Umbilical cord (tissue), 2 donors: ENCODE data around the gene PRR5L. TPM values are rescaled to one million over a fixed set of nuclear protein-coding genes. Genes with fewer than 3 reads are reported as not detected.
A peak's percentile ranks its signal among the peaks of the same experiment; 100 is the strongest.

Experiments
- DNase-seq: peaks from one replicate; pipeline ENCODE4 v3.0.0-alpha.2; 2015; ENCODE audit warnings: low spot score
- total RNA-seq: library from RNA; depleted of rRNA; stranded (reverse); fragments of >200 nt; gene quantifications from one replicate; pipeline ENCODE4 v1.2.3, GENCODE V29; 2014; ENCODE audit warnings: low replicate concordance; ENCODE audit not compliant: insufficient read depth

Gene PRR5L
- total RNA-seq, 1 donor from 2014 or later: 46.9 TPM

GRCh38 chr11:36432738-36433137 lies 136.7 kb downstream of the PRR5L start:
- no peak for DNase-seq

DNA sequence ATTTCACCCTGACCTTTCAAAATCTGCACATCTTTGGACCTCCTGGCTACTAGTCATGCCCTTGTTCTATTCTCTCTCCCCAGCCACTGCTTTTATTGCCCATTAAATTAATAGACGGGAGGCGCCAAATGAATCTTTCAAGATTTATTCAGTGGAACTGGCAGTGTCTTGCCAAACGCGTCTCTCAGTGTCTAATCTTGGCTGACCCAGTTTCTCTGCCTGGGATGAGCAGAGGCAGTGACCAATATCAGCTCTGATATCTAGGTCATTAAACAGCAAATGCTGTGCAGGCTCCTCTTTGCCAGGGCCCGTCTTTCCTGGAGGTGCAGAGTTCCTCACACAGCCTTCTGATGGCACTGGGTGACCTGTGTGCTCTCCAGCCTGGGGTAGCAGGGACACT lies 140.0 kb downstream of the PRR5L start:
- DNase-seq: no peak

- DNase-seq: no peak
These were observed 140.5 kb downstream of the PRR5L start for GRCh38 chr11:36436589-36436988.

- no peak for DNase-seq
These were observed 141.3 kb downstream of the PRR5L start for GRCh38 chr11:36437413-36437812.

GRCh38 chr11:36438126-36438525 lies 142.0 kb downstream of the PRR5L start:
- no peak for DNase-seq

GRCh38 chr11:36441610-36442208 lies 145.6 kb downstream of the PRR5L start:
- DNase-seq: no peak

DNA sequence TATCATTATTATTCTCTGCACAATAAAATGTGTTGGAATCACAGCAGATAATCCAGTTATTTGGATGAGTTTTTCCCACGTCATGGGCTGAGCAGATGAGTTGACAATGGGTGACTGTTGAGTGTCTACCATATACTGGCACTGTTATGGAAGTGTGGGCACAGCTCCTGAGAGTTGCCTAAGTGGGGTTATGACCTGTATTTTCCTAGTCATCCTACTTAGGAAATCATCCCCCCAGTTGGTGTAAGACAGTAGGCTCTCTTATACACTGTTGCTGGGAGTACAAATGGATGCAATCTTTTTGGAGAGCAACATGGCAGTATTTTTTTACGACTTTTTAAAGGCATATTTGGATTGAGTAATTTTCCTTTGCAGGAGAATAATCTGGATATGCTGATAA lies 147.6 kb downstream of the PRR5L start:
- DNase-seq: no peak

DNA sequence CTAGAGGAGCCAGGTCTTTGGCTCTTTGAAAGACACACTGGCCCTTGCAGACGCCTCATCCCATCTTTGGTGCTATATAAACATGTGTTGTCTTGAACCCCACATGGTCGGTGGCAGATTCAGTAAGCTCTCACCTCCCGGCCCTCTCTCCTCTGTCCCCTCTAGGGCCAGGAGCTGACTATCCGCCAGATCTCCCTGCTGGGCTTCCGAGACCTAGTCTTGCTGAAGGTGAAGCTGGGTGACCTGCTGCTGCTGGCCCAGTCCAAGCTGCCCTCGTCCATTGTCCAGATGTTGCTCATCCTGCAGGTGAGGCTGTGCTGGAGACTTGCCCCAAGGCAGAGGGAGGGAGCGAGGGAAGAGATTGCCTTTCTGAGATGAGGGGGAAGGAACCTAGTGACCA lies 150.0 kb downstream of the PRR5L start:
- DNase-seq: no peak

GRCh38 chr11:36447514-36447913 lies 151.4 kb downstream of the PRR5L start:
- DNase-seq: no peak

- DNase-seq: peak; percentile 47
These were observed 151.9 kb downstream of the PRR5L start for GRCh38 chr11:36447947-36448346.

GRCh38 chr11:36449561-36450096 lies 153.5 kb downstream of the PRR5L start:
- no peak for DNase-seq

DNA sequence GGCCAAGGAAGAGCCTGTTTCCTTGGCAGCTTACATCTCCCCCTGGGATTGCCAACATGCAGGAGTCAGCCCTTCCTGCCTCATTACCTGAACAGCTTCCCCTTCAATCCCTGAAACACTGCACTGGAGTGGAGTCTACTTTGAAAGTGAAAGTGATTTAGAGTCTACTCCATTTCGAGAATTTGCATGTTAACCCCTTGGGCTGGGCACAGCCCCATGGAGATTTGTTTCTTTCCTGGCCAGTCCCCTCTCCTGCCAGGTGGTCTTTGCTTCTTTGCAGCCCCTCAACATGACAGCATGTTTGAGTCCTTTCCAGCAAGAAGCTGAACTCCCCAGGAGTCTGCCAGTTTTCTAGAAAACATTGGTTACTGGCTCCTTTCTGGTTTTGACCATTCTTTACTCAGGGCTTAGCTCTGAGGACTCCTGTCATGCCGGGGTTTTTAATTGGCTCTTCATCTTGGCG lies 154.1 kb downstream of the PRR5L start:
- no peak for DNase-seq

DNA sequence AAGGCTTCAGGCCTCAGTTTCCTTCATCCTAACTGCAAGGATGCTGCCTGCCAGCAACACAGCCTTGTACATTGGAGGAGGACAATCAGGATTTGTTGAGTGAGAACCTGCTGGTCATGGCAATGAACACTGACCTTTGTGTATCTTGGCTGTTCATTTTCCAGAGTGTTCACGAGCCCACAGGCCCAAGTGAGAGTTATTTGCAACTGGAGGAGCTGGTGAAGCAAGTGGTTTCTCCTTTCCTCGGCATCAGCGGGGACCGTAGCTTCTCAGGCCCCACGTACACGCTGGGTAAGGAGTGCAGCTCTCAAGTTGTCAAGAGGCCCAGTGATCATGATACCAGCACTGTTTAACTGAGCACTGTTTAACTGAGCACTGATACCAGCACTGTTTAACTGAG lies 155.0 kb downstream of the PRR5L start:
- no peak for DNase-seq

DNA sequence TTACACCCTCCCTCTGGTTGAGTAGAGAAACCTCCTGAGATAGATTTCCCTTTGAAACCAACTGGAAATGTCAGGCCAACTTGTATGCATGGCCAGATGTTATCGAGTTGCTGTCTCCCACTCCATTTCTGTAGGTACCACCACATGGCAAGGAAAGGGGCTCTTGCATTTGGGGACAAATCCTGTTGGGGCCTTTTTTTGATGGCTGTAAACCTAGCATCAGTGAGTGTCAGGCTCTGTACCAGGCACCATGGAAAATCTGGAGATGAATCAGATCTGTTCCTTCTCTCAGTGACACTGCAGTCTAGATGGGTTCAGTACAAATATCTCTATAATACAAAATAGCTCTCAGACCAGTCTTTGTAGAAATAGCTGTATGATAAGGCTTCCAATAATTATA lies 155.6 kb downstream of the PRR5L start:
- DNase-seq: no peak

GRCh38 chr11:36452236-36452940 lies 156.3 kb downstream of the PRR5L start:
- no peak for DNase-seq

GRCh38 chr11:36452961-36453360 lies 156.9 kb downstream of the PRR5L start:
- no peak for DNase-seq

DNA sequence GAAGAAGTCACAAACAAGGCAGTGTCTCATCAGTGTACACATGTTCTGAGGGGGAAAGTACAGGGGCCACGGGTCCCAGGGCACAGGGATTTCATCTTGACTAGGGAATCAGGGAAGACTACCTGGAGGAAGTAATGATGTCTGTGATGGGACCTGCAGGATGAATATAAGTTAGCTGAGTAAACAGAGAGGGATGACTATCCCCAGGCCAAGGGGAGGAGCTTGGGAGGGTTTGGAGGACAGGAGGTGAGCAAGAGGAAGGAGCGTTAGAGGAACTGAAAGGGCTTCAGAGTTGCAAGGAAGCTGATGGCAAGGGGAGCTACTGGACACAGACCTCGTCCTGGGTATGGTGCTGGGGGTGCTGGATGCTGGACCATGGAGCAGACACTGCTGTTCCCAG lies 157.6 kb downstream of the PRR5L start:
- no peak for DNase-seq

GRCh38 chr11:36454551-36454940 lies 158.5 kb downstream of the PRR5L start:
- no peak for DNase-seq

- no peak for DNase-seq
These were observed 159.0 kb downstream of the PRR5L start for GRCh38 chr11:36454941-36455631.

- DNase-seq: peak; percentile 95
These were observed 159.6 kb downstream of the PRR5L start for GRCh38 chr11:36455658-36456111.

GRCh38 chr11:36456156-36456555 lies 160.1 kb downstream of the PRR5L start:
- no peak for DNase-seq

- DNase-seq: no peak
These were observed 162.2 kb downstream of the PRR5L start for GRCh38 chr11:36458129-36458915.
